KOPT-K1 (cell line): ENCODE measurements around the gene TSPAN2.
A peak's percentile ranks its signal among the peaks of the same experiment; 100 is the strongest.

Source experiments
- H3K27ac ChIP-seq: fragments of 200-600 bp; sonication (generic); 2 replicates; pipeline ENCODE4 v1.5.1; 2016; ENCODE audit warnings: antibody characterized with exemption, mild to moderate bottlenecking, low read depth, low read length; ENCODE audit not compliant: poor library complexity, severe bottlenecking
- H3K36me3 ChIP-seq: fragments of 200-600 bp; sonication (generic); 2 replicates; pipeline ENCODE4 v1.5.1; 2017; ENCODE audit warnings: antibody characterized with exemption, mild to moderate bottlenecking, low read length, moderate library complexity; ENCODE audit not compliant: insufficient read depth
- H3K9me3 ChIP-seq: fragments of 200-600 bp; sonication (generic); 2 replicates; pipeline ENCODE4 v1.5.1; 2017; ENCODE audit warnings: antibody characterized with exemption, low read length, mild to moderate bottlenecking; ENCODE audit not compliant: insufficient read depth, poor library complexity, severe bottlenecking

Gene TSPAN2

GRCh38 chr1:115073298-115074087 lies 15.8 kb downstream of the TSPAN2 start:
- H3K36me3 ChIP-seq, result no peaks in the 10 kb centered on the region
- H3K9me3 ChIP-seq, result no peaks in the 10 kb centered on the region
- no peak overlapping the region for H3K27ac ChIP-seq

GRCh38 chr1:115071012-115071664 lies 18.2 kb downstream of the TSPAN2 start:
- H3K27ac ChIP-seq, result no peak overlapping the region
- H3K9me3 ChIP-seq, result no peaks in the 10 kb centered on the region
- H3K36me3 ChIP-seq, result no peaks in the 10 kb centered on the region

- Histone ChIP-seq H3K27ac (no peak overlapping the region), H3K36me3 (no peaks in the 10 kb centered on the region), H3K9me3 (no peaks in the 10 kb centered on the region)
These were observed 19.5 kb downstream of the TSPAN2 start for GRCh38 chr1:115069659-115070308.

- no peaks in the 10 kb centered on the region for H3K9me3 ChIP-seq
- no peak overlapping the region for H3K27ac ChIP-seq
- H3K36me3 ChIP-seq, result no peaks in the 10 kb centered on the region
These were observed 20.3 kb downstream of the TSPAN2 start for GRCh38 chr1:115068826-115069585.

- no peak overlapping the region for H3K27ac ChIP-seq
These were observed 22.0 kb downstream of the TSPAN2 start for GRCh38 chr1:115067161-115067859.

GRCh38 chr1:115065021-115065420 lies 24.3 kb downstream of the TSPAN2 start:
- no peak overlapping the region for H3K27ac ChIP-seq
- no peaks in the 10 kb centered on the region for H3K36me3 ChIP-seq
- no peaks in the 10 kb centered on the region for H3K9me3 ChIP-seq

More at GRCh38 chr1:115067161-115067859, 22.0 kb downstream of the TSPAN2 start:
- H3K36me3 ChIP-seq, result no peaks in the 10 kb centered on the region
- no peaks in the 10 kb centered on the region for H3K9me3 ChIP-seq

- H3K36me3 ChIP-seq, result no peaks in the 10 kb centered on the region
- no peaks in the 10 kb centered on the region for H3K9me3 ChIP-seq
- no peak overlapping the region for H3K27ac ChIP-seq
These were observed 24.8 kb downstream of the TSPAN2 start for GRCh38 chr1:115064461-115064860.

GRCh38 chr1:115063228-115063901 lies 25.9 kb downstream of the TSPAN2 start:
- Histone ChIP-seq H3K9me3 (no peaks in the 10 kb centered on the region), H3K36me3 (no peaks in the 10 kb centered on the region), H3K27ac (peak overlapping the region; percentile 73)

GRCh38 chr1:115062542-115063004 lies 26.7 kb downstream of the TSPAN2 start:
- no peaks in the 10 kb centered on the region for H3K9me3 ChIP-seq
- peak overlapping the region; percentile 73 for H3K27ac ChIP-seq
- no peaks in the 10 kb centered on the region for H3K36me3 ChIP-seq

- Histone ChIP-seq H3K9me3 (no peaks in the 10 kb centered on the region), H3K27ac (no peak overlapping the region), H3K36me3 (no peaks in the 10 kb centered on the region)
These were observed 28.8 kb downstream of the TSPAN2 start for GRCh38 chr1:115060501-115060900.

GRCh38 chr1:115059316-115059715 lies 30.0 kb downstream of the TSPAN2 start:
- H3K36me3 ChIP-seq, result no peaks in the 10 kb centered on the region
- H3K9me3 ChIP-seq, result no peaks in the 10 kb centered on the region
- H3K27ac ChIP-seq, result no peak overlapping the region

GRCh38 chr1:115057661-115058254 lies 31.5 kb downstream of the TSPAN2 start:
- Histone ChIP-seq H3K36me3 (no peaks in the 10 kb centered on the region), H3K27ac (no peak overlapping the region), H3K9me3 (no peaks in the 10 kb centered on the region)

- H3K36me3 ChIP-seq, result no peaks in the 10 kb centered on the region
- H3K9me3 ChIP-seq, result no peaks in the 10 kb centered on the region
- H3K27ac ChIP-seq, result no peak overlapping the region
These were observed 32.9 kb downstream of the TSPAN2 start for GRCh38 chr1:115056395-115056798.
